SKM-1 treated with dmso at 0.1 percent for 144 hours (cell line): Measurements from ENCODE around the gene PDE6C.
"Not testable (repeated sequence)": the region's sequence is repeated elsewhere in the genome, so short reads cannot be mapped to it uniquely, and the experiment has no call there.

Experiments used
- DNase-seq: peaks from one replicate; lab custom pipeline; 2025; ENCODE audit not compliant: unreplicated experiment; lab: John Stamatoyannopoulos, UW

The PDE6C gene

DNA sequence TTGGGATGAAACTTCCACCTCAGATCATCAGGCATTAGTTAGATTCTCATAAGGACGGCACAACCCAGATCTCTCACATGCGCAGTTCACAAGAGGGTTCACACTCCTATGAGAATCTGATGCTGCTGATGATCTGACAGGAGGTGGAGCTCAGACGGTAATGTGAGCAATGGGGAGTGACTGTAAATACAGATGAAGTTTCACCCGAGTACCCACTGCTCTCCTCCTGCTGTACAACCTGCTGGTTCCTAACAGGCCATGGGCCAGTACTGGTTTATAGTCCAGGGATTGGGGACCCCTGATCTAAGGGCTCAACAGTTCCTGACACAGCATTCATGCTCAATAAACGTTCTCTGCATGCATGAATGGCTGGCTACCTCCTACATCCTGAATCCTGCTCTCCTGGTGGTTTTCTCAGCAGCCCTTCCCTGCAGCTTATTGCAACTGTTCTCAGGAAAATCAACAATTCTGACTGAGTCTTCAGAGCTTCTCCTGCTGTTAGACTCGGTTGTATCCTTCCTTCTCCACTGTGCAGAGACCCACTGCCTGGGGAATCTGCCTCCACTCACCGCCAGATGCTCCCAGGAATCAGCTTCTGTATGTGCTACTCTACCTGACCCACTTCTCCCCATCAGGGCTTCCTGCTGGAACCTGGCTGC, 17.4 kb downstream of the PDE6C start:
- DNase-seq: no peak

DNA sequence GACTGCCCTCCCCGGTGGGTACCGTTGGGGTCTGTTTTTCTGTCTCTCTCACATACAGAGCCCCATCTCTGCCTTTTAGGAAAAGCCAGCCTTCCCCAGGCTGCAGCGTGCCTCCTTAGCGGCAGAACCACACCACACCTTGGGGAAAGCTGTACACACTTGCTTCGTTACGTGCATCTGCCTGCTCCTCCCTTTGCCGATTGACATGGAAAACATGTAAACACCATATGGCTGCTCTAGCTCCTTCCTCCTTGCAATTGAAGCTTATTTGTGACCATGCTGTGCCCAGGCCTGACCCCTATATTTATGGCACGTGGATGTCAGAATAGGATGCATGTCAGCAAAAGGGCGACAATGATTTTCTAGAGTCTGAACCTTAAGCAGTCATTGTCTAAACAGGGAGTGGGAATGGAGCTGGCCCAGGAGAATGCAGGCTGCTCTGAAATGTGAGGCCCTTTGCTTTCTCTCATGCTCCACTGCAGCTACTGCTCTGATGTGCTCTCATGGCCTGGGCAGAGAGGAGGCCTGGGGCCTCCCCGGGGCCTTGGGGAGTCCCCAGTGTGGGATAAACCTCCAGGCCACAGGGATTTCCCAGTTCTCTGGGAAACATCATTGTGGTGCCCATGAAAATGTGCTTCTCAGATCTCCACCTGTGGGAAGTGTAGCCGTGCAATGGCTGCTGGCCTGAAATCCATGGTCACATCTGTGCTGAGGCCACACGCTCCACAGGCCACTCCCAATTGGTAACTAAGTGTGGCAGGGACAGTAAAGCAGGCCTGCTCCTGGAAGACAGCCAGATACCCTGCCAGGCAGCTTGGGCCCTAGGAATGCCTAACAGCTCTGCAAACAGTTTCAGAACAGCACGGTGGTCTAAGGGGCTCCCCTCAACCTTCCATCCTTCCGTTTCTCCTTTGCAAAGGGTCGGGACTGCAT, 18.6 kb downstream of the PDE6C start:
- DNase-seq: no peak

DNA sequence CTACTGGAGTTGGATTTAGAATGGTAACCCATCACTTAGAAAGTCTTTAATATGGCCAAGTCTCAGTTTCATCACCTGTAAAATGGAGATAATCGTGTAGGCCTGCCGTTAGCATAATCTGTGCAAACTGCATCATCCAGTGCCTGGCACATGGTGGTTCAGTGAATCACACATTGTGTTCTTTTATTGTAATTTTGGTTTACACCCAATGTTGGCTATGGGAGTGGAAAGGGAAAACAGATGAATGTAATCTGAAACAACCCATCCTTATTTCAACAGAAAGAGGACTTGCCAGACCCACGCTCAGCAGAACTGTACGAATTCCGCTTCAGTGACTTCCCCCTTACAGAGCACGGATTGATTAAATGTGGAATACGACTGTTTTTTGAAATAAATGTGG, 27.5 kb downstream of the PDE6C start:
- no peak for DNase-seq

DNA sequence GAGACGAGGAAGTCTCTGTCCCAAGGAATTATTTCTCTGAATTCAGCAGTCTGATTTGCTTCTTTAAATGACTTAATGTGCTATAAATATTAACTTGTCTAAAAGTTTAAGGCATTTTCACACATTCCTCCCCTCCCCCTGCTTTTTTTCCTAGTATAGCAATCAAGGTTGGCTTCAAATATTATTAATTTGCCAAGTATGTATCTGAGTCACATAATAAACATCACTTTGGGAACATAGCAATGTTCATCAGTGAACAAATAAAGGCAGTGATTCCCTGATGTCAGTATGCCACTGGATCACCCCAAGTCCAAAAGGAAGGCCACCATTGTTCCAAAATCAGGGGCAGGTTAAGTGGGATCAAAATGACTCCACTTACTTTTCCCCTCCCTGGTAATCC, 40.5 kb downstream of the PDE6C start:
- DNase-seq: no peak

DNA sequence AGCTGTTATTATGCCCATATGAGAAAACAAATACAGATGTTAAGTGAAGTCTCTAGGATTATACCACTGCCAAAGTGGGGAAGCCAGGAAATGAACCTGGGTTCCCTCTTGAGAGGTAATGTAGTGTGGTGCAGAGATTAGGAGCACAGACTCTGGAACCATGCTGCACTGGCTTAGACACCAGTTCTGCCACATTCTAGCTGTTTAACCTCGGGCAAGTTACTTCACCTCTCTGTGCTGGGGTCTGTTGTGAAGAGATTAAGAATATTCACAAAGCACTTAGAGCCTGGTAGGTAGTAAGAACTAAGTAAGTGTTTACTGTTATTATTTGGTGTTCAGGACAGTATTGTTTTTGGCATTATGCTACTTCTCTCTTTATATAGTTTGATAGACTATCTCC, 41.9 kb downstream of the PDE6C start:
- no peak for DNase-seq

DNA sequence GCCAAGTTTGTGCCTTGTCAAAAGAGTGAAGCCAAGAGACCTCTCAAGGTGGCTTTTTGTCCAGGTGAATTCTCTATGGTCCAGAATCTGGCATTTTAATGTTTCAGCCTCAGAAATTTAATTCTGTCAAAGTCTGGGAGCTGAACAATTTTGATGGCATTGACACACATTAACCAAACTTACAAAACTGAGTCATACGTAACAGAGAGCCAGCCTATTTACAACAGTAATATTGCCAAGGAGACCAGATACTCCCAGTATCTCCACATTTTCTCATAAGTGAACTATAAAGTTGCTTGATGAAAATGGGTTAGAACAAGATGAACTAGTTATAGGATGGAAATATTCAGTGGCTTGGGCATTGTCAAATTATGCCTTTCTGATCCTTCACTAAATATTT, 43.8 kb downstream of the PDE6C start:
- no peak for DNase-seq

DNA sequence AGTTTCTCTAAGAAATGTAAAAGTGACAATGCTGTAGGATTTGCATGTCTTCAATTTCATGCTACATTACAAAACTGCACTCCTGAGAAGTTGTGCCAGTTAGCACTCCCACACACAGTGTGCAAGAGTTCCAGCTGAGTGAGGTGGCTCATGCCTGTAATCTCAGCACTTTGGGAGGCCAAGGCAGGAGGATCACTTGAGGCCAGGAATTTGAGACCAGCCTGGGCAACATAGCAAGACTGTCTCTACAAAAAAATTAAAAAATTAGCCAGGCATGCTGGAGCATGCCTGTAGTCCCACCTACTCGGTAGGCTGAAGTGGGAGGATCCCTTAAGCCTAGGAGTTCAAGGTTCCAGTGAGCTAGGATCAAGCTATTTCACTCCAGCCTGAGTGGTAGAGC, 45.4 kb downstream of the PDE6C start:
- no peak for DNase-seq

DNA sequence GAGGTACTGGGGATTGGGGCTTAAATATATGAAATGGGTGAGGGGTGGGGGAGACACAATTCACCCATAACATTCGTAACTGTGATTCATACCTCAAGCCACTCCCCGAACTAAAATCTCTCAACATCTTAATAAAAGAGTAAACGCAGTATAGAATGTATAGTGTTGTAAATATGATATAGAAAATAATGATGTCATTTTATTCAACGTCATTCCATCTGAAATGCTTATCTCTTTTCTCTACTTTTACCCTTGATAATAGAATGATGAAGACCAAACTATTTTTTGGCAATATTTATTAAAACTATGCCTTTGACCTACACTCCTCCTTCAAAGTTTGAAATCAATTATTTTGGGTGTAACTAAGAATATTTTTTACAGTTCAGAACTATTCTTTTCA, 53.7 kb downstream of the PDE6C start:
- no peak for DNase-seq

DNA sequence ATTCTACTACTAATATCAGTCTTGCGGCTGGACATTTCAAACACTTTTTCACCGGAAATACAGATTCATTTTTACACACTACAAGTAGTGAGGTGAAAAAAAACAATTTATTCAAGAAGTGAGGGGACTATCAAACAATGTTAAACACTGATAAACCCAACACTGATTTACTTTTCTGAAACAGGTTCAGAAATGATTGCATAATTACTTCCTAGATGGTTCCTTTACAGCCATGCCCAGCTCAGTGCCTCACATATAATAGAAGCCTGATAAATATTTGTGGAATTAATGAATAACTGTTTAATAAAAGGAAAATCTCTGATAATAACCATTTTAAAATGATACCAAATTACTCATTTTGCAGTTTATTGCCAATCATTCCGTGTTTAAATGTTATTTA, 55.5 kb downstream of the PDE6C start:
- no peak for DNase-seq

DNA sequence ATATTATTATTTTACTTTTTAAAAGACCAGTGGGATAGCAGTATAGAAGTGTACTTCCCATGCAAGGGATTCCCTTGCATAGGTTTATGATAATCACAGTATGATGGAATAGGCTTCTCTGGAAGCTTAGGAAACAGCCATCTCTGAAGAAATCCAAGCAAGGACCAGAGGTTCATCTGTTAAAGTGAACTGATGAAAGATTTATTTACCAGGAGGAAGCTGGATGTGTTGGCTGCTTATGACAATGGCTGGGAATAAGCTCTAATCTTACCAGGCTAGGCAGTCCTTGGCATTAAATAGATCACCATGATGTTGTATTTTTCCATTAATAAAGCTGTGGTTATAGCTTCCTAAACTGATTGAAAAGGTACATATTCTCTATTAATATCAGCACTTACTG, 58.0 kb downstream of the PDE6C start:
- DNase-seq: no peak

DNA sequence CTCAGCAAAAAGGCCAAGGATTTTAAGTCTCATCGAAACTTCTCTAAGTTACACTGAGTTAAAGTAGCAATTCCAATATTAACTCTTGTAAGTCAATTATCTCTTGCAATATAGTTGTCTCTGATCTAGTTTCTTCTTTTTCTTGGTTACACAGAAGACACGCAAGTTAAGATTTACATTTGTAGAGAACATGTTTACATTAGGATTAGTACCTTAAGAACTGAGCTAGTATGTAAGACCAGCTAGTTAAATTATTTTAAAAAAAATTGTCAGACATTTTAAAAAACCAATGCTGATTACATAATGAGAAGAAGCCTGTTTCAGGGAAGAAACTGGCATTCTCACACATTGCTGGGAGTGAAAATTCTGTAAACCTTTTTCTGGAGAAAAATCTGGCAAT, 58.7 kb downstream of the PDE6C start:
- no peak for DNase-seq

DNA sequence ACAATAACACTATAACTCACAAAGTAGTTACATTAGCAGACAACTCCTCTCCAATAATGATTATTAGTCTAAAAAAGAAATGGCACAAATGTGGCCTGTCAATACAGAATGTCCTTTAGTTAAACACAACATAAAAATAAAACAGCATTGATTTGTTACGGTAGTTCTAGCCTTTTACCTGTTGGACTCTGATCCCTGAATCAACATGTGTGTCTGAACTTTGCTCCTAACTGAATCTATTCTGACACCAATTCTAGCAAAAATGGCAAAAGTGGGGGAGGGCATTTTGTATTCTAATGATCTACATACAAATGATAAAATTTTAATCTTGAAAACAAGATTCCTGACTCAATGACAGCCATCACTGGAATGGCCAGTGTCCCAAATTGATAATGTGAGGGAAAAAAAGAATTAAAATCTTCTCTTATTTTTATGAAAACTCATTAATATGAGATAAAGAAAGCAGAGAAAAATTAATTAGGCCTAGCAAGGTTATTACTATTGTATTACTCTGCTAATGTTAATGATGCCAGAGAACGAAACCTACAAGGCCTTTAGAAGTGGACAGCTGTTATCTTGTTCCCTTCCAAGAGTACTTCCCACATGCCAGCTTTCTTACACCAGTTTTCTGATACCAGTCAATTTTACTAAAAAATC, 59.8 kb downstream of the PDE6C start:
- no peak for DNase-seq

DNA sequence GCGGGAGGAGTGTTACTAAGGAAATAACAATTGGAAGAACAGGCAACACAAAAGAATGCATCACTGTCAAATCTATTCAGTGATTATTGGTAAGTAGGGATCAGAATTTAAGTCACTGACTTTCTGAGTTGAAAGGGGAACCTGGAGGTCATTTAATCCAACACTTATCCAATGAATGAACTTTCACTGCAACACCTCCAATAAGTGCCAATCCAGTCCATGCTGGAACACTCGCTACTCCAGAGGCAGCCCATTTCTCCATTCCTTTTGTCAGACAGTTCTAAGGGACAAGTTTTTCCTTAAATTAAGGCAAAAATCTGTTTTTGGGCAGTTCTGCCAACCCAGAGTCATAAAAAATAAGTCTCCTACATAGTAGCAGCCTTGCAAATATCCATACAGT, 60.6 kb downstream of the PDE6C start:
- no peak for DNase-seq

DNA sequence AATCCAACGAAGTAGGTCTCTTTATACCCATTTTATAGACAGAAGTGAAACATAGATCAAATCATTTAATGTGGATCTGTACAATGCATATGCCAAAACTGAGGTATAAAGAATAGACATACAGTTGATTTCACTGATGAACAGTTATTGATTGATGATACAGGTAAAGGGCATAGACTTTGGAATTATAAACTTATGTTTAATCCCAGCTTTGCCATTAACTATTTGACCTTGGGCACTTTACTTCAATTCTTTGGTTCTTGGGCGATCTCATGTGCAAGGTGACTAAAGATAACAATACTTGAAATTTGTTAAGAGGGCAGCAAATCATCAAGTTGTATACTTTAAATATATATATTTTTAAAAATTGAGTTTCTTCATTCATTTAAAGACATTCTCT, 61.5 kb downstream of the PDE6C start:
- no peak for DNase-seq

DNA sequence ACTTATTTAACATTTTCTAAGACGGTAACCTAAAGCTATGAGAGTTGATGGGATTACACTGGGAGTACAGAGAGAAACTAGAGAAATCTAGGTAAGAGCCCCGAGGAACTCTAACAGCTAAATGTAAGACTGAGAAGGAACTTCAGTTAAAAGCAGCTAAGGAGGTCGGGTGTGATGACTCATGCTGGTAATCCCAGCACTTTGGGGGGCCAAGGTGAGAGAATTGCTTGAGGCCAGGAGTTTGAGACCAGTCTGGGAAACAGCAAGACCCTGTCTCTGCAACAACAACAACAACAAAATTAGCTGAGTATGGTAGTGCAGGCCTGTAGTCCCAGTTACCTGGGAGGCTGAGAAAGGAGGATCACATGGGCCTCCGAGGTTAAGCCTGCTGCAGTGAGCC, 66.0 kb downstream of the PDE6C start:
- no peak for DNase-seq

DNA sequence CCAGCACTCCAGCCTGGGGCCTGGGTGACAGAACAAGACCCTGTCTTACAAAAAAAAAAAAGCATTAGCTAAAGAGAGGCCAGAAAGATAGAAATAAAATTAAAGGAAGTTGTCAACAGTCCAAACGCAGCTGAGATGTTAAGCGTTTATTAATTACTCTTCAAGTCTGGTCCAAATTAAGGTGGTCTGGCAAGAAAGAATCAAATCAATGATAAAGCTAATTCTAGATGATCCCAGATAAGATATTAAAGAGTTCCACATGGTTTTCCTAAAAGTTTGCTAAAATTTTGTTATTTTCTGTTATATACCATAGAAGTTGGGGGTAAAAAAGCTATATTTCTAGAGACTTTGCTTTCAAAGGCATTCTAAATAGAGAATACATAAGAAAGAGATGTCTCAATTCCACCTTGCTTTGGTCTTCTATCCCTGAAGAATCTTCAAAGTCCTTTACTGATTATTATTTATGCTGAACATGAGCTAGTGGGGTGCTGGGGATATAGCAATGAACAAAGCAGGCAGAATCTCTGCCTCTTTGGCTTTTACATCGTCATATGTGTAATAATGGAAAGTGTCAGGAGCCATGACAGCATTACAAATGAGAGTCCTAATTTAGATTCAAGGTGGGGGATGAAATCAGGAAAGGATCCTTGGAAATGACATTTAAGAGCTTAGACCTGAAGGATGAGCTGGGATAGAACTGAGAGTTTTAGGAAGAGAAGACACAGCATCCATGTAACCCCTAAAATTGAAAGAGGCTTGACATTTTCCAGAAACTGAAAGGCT, 66.7 kb downstream of the PDE6C start:
- DNase-seq: no peak

DNA sequence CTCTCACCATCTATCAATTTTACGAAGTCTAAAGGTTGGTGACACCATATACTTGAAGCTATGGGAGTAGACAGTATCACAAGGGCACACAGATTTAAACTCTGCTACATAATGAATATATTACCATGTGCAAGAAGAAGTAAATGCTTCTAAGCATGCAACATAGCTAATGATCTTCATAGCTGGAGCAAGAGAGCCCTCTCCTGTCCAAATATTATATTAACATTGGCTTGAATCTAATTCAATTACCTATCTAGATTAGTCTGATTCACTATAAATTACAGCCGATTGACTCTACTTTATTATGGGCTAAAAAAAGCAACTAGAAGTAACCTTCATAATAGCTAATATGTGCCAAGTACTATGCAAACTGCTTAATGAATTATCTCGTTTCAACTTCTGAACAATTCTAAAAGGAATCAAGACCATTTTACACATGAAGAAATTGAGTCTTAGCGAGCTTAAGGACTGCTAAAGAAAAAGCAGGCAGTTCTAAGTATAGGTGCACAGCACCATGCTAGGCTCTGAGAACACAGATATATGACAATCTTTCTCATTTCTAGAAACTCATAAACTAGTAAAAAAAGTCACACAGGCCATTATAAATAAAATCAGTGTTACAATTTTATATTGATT, 68.2 kb downstream of the PDE6C start:
- DNase-seq: peak; percentile 23

DNA sequence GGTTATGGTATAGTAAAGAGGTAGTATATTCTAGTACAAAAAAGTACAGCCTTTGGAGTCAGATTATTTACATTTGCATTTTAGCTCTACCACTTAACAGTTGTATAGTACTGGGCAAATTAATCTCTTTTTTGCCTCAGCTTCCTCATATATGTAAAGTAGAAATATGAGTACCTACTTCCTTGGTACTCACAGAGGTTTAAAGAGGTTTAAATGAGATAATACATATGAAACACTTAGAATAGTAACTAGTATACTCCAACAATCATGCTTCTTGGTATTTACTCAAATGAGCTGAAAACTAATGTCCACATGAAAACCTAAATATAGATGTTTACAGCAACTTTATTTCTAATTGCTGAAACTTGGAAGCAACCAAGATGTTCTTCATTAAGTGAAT, 75.4 kb downstream of the PDE6C start:
- DNase-seq: no peak

DNA sequence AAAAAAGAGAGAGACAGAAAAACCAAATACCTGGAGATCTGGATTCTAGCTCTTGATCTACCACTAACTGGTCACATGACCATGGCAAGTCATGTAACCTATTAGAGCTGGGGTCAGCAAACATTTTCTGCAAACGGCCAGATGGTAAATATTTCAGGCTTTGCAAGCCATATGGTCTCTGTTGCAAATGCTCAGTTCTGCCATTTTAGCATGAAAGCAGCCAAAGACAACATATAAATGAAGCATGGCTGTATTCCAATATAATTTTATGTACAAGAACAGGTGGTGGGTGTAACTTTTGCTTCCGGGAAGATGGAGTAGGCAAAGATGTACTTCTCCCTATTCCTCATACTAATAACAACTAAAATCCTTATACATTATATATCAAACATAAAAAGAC, 83.4 kb downstream of the PDE6C start:
- DNase-seq: no peak

DNA sequence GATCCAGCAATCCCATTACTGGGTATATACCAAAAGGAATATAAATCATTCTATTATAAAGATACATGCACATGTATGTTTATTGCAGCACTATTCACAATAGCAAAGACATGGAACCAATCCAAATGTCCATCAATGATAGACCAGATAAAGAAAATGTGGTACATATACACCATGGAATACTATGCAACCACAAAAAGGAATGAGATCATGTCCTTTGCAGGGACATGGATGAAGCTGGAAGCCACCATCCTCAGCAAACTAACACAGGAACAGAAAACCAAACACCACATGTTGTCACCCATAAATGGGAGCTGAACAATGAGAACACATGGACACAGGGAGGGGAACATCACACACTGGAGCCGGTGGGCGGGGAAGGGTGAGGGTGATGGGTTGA, 84.2 kb downstream of the PDE6C start:
- not testable (repeated sequence) for DNase-seq

DNA sequence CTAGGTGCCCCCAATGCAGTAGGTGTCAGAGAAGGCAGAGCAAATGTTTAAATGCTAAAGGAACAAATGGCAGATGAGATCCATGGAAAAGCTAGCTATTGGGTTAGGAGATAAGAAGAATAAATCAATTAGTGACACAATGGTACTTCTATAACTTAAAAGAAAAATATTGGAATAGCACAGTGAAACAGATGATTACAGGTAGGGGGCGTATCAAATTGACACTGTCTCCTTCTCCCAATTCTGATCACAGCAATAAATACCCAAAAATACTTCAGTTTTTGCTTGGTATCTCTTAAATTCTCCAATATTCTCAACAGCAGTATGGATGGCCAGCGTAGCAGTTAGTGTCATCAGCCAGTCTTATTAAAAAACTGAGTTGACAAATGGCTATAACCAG, 84.9 kb downstream of the PDE6C start:
- DNase-seq: no peak
